ENCODE measurements around the gene KCNJ10.

KCNJ10 gene

GRCh38 chr1:160066829-160067745 is 2.9 kb downstream of the KCNJ10 start:
- H3K36me3 ChIP-seq (ENCODE audit: insufficient read depth, low read depth, low read length), result no peaks in the 10 kb centered on the region
- H3K27me3 ChIP-seq (ENCODE audit: insufficient read depth, low read length), result peaks cover 32% of the 10 kb centered on the region
- no peak overlapping the region for H3K9ac ChIP-seq (ENCODE audit: low read depth, low read length)
- H3K9me3 ChIP-seq (ENCODE audit: insufficient read depth, low read depth, low read length), result no peaks in the 10 kb centered on the region
- no peaks in the 10 kb centered on the region; the same call in 1 of the 2 replicates for H3K4me1 ChIP-seq (ENCODE audit: insufficient read depth, low read length)
- H3K27ac ChIP-seq (ENCODE audit: low read length), result no peak overlapping the region
- no peak overlapping the region for H3K4me3 ChIP-seq (ENCODE audit: low read length)

GRCh38 chr1:160064746-160065145 is 5.2 kb downstream of the KCNJ10 start:
- Histone ChIP-seq H3K36me3 (ENCODE audit: insufficient read depth, low read depth, low read length) (no peaks in the 10 kb centered on the region), H3K4me1 (ENCODE audit: insufficient read depth, low read length) (peaks cover 5% of the 10 kb centered on the region), H3K9me3 (ENCODE audit: insufficient read depth, low read depth, low read length) (no peaks in the 10 kb centered on the region), H3K27ac (ENCODE audit: low read length) (no peak overlapping the region), H3K9ac (ENCODE audit: low read depth, low read length) (no peak overlapping the region), H3K4me3 (ENCODE audit: low read length) (no peak overlapping the region), H3K27me3 (ENCODE audit: insufficient read depth, low read length) (peaks cover 15% of the 10 kb centered on the region)

GRCh38 chr1:160064164-160064563 is 5.8 kb downstream of the KCNJ10 start:
- Histone ChIP-seq H3K9me3 (ENCODE audit: insufficient read depth, low read depth, low read length) (no peaks in the 10 kb centered on the region), H3K9ac (ENCODE audit: low read depth, low read length) (no peak overlapping the region), H3K27ac (ENCODE audit: low read length) (no peak overlapping the region), H3K27me3 (ENCODE audit: insufficient read depth, low read length) (peaks cover 9% of the 10 kb centered on the region), H3K4me1 (ENCODE audit: insufficient read depth, low read length) (peaks cover 5% of the 10 kb centered on the region), H3K36me3 (ENCODE audit: insufficient read depth, low read depth, low read length) (no peaks in the 10 kb centered on the region), H3K4me3 (ENCODE audit: low read length) (no peak overlapping the region)

- Histone ChIP-seq H3K9me3 (ENCODE audit: insufficient read depth, low read depth, low read length) (no peaks in the 10 kb centered on the region), H3K4me3 (ENCODE audit: low read length) (no peak overlapping the region), H3K27ac (ENCODE audit: low read length) (no peak overlapping the region), H3K4me1 (ENCODE audit: insufficient read depth, low read length) (peaks cover 5% of the 10 kb centered on the region), H3K36me3 (ENCODE audit: insufficient read depth, low read depth, low read length) (no peaks in the 10 kb centered on the region), H3K9ac (ENCODE audit: low read depth, low read length) (no peak overlapping the region), H3K27me3 (ENCODE audit: insufficient read depth, low read length) (no peaks in the 10 kb centered on the region; the same call in 1 of the 2 replicates)
Observed at GRCh38 chr1:160063176-160063575, 6.8 kb downstream of the KCNJ10 start.

GRCh38 chr1:160062230-160062532 is 7.8 kb downstream of the KCNJ10 start:
- no peak overlapping the region for H3K4me3 ChIP-seq (ENCODE audit: low read length)
- H3K27me3 ChIP-seq (ENCODE audit: insufficient read depth, low read length), result no peaks in the 10 kb centered on the region; the same call in 1 of the 2 replicates
- no peak overlapping the region for H3K9ac ChIP-seq (ENCODE audit: low read depth, low read length)
- H3K36me3 ChIP-seq (ENCODE audit: insufficient read depth, low read depth, low read length), result no peaks in the 10 kb centered on the region
- H3K27ac ChIP-seq (ENCODE audit: low read length), result no peak overlapping the region
- no peaks in the 10 kb centered on the region for H3K9me3 ChIP-seq (ENCODE audit: insufficient read depth, low read depth, low read length)
- H3K4me1 ChIP-seq (ENCODE audit: insufficient read depth, low read length), result peaks cover 5% of the 10 kb centered on the region

GRCh38 chr1:160061369-160062229 is 8.4 kb downstream of the KCNJ10 start:
- H3K36me3 ChIP-seq (ENCODE audit: insufficient read depth, low read depth, low read length), result no peaks in the 10 kb centered on the region
- H3K27me3 ChIP-seq (ENCODE audit: insufficient read depth, low read length), result no peaks in the 10 kb centered on the region; the same call in 1 of the 2 replicates
- H3K4me1 ChIP-seq (ENCODE audit: insufficient read depth, low read length), result peaks cover 5% of the 10 kb centered on the region
- H3K9ac ChIP-seq (ENCODE audit: low read depth, low read length), result no peak overlapping the region
- no peaks in the 10 kb centered on the region for H3K9me3 ChIP-seq (ENCODE audit: insufficient read depth, low read depth, low read length)
- H3K27ac ChIP-seq (ENCODE audit: low read length), result no peak overlapping the region
- H3K4me3 ChIP-seq (ENCODE audit: low read length), result no peak overlapping the region

GRCh38 chr1:160058087-160058486 is 11.9 kb downstream of the KCNJ10 start:
- Histone ChIP-seq H3K4me3 (ENCODE audit: low read length) (no peak overlapping the region), H3K9me3 (ENCODE audit: insufficient read depth, low read depth, low read length) (no peaks in the 10 kb centered on the region), H3K27me3 (ENCODE audit: insufficient read depth, low read length) (peaks cover 3% of the 10 kb centered on the region; the same call in 1 of the 2 replicates), H3K27ac (ENCODE audit: low read length) (no peak overlapping the region), H3K36me3 (ENCODE audit: insufficient read depth, low read depth, low read length) (no peaks in the 10 kb centered on the region), H3K4me1 (ENCODE audit: insufficient read depth, low read length) (peaks cover 5% of the 10 kb centered on the region), H3K9ac (ENCODE audit: low read depth, low read length) (no peak overlapping the region)

- Histone ChIP-seq H3K27me3 (ENCODE audit: insufficient read depth, low read length) (peaks cover 8% of the 10 kb centered on the region; the same call in 1 of the 2 replicates), H3K9me3 (ENCODE audit: insufficient read depth, low read depth, low read length) (no peaks in the 10 kb centered on the region), H3K9ac (ENCODE audit: low read depth, low read length) (no peak overlapping the region), H3K27ac (ENCODE audit: low read length) (no peak overlapping the region), H3K36me3 (ENCODE audit: insufficient read depth, low read depth, low read length) (no peaks in the 10 kb centered on the region), H3K4me1 (ENCODE audit: insufficient read depth, low read length) (peaks cover 5% of the 10 kb centered on the region), H3K4me3 (ENCODE audit: low read length) (no peak overlapping the region)
Observed at GRCh38 chr1:160056648-160057169, 13.3 kb downstream of the KCNJ10 start.

GRCh38 chr1:160053548-160054365 is 16.2 kb downstream of the KCNJ10 start:
- peaks cover 8% of the 10 kb centered on the region; the same call in 1 of the 2 replicates for H3K27me3 ChIP-seq (ENCODE audit: insufficient read depth, low read length)

GRCh38 chr1:160052936-160053335 is 17.0 kb downstream of the KCNJ10 start:
- H3K27me3 ChIP-seq (ENCODE audit: insufficient read depth, low read length), result peaks cover 8% of the 10 kb centered on the region; the same call in 1 of the 2 replicates
- H3K4me3 ChIP-seq (ENCODE audit: low read length), result no peak overlapping the region
- no peaks in the 10 kb centered on the region for H3K36me3 ChIP-seq (ENCODE audit: insufficient read depth, low read depth, low read length)
- no peaks in the 10 kb centered on the region for H3K9me3 ChIP-seq (ENCODE audit: insufficient read depth, low read depth, low read length)
- no peak overlapping the region for H3K27ac ChIP-seq (ENCODE audit: low read length)
- H3K4me1 ChIP-seq (ENCODE audit: insufficient read depth, low read length), result peaks cover 14% of the 10 kb centered on the region
- no peak overlapping the region for H3K9ac ChIP-seq (ENCODE audit: low read depth, low read length)

More at GRCh38 chr1:160053548-160054365, 16.2 kb downstream of the KCNJ10 start:
- no peak overlapping the region for H3K9ac ChIP-seq (ENCODE audit: low read depth, low read length)
- no peaks in the 10 kb centered on the region for H3K36me3 ChIP-seq (ENCODE audit: insufficient read depth, low read depth, low read length)
- H3K4me3 ChIP-seq (ENCODE audit: low read length), result no peak overlapping the region
- no peaks in the 10 kb centered on the region for H3K9me3 ChIP-seq (ENCODE audit: insufficient read depth, low read depth, low read length)
- peaks cover 6% of the 10 kb centered on the region for H3K4me1 ChIP-seq (ENCODE audit: insufficient read depth, low read length)
- H3K27ac ChIP-seq (ENCODE audit: low read length), result no peak overlapping the region

GRCh38 chr1:160050619-160051018 is 19.3 kb downstream of the KCNJ10 start:
- no peak overlapping the region for H3K27ac ChIP-seq (ENCODE audit: low read length)
- H3K9me3 ChIP-seq (ENCODE audit: insufficient read depth, low read depth, low read length), result no peaks in the 10 kb centered on the region
- H3K4me3 ChIP-seq (ENCODE audit: low read length), result no peak overlapping the region
- H3K27me3 ChIP-seq (ENCODE audit: insufficient read depth, low read length), result peaks cover 14% of the 10 kb centered on the region
- peaks cover 19% of the 10 kb centered on the region for H3K4me1 ChIP-seq (ENCODE audit: insufficient read depth, low read length)
- H3K9ac ChIP-seq (ENCODE audit: low read depth, low read length), result no peak overlapping the region
- no peaks in the 10 kb centered on the region for H3K36me3 ChIP-seq (ENCODE audit: insufficient read depth, low read depth, low read length)

Measured in iPS-20b (cell line).